Measurements from ENCODE around the gene HOXA1. TPM values are rescaled to one million over a fixed set of nuclear protein-coding genes. Genes with fewer than 3 reads are reported as not detected.
A peak's percentile ranks its signal among the peaks of the same experiment; 100 is the strongest.

HOXA1 gene
- total RNA-seq, 1 experiment from 2014 or later: 5.9 TPM

DNA sequence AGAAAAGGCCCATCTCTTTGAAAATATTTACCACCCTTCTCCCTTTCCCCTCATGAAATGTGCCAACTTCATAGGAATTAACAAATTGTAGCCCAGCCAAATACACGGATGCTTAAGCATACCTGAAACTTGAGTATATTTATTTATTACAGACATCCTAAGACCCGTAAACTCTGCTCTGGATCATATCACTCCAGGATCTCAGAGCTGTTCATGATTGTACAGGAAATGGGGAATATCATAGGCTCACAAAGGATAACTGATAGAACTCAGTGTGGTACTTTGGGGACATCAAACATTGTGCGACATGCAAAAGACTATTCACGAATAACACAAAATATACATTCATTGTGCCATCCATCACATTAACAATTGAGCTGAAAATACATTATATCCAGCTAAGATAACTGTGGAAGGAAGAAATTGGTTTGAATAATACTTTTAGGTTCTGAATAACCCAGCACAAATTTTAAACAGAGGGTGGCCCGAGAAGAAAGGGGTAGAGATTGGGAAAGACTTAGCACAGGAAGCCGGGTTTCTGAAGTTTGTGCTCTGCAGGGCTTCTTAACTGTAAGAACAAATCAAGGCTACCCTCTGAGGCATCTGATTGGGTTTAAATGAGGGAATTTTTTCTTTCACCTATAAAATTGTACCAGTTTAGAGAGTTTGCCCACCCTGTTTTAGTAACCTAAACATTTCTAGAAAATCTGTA is 2.5 kb downstream of the HOXA1 start:
- DNase-seq (ENCODE audit: low read depth): no peak

DNA sequence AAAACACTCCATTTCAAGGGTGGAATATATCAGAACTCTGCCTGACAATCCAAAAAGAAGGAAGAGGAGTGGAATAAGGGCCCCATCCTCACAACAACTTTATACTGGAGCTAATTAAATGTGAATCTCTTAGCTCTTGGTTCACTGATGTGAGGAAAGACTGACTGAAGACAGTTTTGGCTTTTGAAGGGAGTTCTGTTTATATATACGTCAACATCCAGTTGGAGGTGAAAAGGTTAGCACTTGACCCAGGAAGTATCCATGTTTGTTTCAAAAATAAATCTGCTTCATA is 3.0 kb downstream of the HOXA1 start:
- DNase-seq (ENCODE audit: low read depth): no peak

DNA sequence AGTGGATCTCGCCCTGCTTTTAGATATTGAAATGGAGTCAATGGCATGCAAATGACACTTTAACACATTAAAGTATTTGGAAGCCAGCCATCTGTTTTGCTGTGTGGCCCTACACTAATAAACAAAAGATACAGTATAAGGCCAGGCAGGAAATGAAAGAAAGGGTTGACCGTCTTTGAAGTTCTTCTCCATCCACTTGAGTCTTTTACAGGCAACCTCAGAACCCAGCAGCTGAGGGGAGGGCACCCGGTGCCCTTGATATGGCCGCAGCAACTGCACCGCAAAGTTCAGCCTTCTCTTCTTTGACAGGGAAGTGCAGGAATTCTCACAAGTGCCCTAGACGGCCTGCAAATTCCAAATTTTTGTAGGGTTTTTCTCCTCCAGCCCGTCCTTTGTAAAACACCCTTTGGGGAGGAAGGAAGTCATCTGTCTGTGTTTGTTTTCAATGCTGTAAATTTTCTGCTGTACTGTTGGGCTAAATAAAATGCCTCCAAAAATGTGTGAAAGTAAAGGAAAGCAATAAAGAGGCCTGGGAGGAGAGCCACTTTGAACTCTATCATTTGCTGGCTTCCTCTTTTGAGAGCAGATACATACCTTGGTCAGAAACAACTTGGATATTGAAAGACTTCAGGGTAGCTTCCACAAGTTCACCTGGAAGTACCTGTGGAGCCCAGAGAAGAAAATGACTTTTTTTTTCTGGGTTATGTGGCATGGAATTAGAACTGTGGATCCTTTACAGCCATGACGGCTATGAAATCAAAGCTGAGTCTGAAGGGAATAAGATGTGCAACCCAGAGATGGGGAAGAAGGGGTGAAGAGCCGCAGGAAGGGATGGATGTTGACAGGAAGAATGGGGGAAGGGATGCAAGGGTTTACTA is 3.6 kb downstream of the HOXA1 start:
- DNase-seq (ENCODE audit: low read depth): no peak

DNA sequence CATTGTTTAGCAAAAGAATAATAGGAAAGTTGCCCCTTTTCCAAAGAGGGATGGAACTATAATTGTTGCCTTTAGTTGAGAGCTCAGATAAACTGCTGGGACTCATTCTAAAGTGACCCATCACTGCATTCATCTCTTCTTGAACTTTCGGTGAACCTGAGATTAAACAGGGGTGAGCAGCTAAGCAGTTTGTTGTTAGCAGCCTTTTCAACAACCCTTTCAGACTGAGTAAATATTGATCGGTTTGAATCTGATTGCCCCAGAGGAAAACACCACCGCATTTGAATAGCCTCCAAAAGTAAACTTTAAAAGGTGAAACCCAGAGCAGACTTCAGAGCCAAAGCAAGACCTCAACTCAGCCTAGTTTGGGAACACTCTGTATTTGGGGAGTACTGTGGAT is 4.7 kb downstream of the HOXA1 start:
- no peak for DNase-seq (ENCODE audit: low read depth)

DNA sequence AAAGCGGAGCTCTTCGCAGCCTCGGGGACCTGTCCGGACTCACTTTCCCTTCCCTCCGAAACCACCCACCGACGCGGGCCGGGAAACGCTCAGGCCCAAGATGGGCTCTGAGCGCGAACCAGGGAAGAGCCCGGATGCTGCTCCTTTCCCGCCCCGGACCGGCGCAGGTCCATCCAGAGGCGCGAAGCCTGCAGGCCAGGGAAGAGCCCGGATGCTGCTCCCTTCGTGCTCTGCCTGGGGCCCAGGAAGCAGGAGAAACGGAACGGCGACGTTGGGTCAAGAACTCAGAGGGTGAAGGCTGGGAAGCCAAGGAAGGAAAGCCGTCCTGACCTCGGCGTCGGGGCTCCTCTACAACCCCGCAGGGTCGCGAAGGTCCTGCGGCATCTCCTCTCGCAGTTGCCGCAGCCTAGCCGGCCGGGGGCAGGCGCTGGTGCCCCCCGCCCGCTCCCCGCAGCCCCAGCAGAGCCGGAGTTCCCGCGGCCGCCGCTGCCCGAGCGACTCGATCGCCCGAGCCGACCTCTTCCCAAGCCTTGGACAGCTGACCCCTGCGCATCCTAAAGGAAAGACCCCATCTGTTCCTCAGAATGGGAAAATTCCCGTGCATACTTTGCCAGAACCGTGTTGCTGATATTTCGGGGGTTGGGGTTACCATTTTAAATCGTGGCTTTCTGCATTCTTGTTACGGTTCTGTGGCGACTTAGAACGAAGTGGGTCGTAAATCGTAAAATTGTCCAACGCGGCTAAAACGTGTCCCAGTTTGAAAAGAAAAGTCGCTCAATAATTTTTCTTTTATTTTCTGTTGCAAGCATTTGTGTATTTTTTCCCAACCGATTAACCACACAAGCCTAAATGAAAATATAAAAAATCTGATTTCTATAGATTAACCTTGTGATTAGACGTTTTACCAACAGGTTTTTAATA is 7.5 kb downstream of the HOXA1 start:
- DNase-seq (ENCODE audit: low read depth): no peak

DNA sequence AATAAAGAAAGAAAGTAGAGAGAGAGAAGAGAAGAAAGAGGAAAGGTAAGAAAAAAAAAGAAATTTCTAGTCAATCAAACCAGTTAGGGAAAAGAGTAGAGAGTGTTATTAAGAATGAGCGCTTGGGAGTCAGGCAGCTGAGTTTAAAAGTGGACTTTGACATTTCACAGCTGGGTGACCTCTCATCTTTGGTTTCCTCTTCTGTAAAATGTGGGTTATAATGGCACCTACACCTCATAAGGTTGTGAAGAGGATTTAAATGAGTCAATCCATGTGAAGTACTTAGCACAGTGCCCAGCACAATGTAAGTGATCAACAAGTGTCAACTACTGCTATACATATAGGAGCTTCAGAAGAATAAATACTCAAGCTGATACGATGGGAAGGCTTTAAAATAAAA is 12.2 kb downstream of the HOXA1 start:
- DNase-seq (ENCODE audit: low read depth): no peak

DNA sequence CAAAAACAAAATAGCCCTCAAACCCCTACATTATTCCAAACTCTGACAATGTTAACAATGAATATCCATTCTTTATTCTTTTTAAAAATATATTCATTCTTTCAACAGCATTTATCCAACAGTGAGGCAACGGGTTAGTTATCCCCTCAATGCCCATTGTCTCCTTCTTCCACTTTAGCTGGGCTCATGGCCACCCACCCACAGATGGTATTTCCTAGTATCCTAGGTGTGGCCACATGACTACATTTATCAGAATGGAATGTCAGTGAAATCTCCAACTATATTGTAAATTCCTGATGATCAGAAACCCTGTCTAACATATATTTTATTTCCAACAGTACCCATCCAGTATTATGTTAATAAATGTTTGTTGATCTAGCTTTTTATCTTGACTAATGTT is 13.6 kb downstream of the HOXA1 start:
- DNase-seq (ENCODE audit: low read depth): peak; percentile 21

DNA sequence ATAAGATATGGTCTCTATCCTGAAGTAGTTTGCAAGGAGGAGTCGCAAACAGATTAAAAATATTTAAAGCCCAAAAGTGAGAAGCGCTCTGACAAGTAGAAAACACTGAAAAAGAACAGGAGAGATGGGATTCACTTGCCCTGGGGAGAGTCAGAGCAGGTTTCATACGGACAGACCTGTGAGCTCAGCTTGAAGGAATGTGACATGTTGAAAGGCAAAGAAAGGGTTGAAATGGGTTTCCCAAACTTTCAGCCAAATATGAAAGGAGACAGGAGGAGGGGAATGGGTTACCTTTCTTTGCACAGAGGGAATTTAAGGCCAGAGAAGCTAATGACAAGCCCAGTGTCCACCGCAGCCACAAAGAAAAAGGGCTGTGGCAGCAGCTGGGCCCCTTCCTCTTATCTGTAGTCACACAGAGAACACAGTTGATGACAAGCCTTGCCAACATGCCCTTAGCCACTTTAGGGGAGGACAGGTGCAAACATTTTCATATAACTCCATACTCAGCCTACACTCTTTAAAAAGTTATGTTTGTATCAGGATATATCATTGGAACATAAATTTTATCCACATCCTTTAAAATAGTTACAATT is 14.9 kb downstream of the HOXA1 start:
- peak; percentile 30 for DNase-seq (ENCODE audit: low read depth)

DNA sequence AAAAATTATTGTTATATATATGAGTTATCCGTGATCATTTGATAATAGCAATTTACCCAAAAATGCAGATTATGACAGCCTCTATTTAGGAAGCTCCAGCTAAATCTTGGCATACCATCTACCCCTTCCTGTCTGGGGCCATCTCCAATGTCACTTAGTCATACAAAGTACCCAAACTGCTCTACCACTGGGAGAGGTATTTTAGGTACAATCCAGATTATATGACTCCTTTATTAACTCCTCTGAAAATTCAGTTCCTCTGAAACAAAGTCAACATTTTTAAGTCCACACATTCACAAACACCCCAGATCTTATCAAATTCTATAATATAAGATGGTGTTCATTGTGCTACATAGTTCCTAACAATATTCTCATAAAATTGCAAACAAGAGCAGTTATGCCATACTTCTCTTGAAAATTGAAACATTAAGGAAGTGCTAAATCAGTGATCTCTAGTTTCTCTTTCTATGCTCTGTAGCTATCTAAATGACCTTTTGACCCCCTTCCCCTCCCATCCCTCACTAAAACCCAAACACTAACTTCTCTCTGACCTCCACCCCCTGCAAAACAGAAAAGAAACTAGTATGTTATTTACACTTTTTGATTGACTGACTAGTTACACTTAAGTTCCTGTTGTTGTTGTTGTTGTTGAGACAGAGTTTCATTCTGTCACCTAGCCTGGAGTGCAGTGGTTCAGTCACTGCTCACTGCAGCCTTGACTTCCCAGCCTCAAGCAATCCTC is 16.4 kb downstream of the HOXA1 start:
- DNase-seq (ENCODE audit: low read depth): peak; percentile 19

DNA sequence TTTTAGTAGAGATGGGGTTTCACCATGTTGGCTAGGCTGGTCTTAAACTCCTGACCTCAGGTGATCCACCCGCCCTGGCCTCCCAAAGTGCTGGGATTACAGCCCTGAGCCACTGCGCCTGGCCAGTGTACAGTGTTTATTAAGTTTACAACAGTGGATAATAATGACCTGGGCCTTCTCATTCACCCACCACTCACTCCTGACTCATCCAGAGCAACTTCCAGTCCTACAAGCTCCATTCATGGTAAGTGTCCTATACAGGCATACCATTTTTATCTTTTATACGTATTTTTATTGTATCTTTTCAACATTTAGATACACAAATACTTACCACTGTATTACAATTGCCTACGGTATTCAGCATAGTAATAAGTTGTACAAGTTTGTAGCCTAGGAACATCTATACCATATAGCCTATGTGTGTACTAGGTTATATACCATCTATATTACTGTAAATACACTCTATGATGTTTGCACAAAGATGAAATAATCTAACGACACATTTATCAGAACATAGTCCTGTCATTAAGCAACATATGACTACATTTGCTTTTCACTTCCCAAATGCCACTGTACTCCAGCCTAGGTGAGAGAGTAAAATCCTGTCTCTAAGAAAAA is 17.1 kb downstream of the HOXA1 start:
- DNase-seq (ENCODE audit: low read depth): no peak

DNA sequence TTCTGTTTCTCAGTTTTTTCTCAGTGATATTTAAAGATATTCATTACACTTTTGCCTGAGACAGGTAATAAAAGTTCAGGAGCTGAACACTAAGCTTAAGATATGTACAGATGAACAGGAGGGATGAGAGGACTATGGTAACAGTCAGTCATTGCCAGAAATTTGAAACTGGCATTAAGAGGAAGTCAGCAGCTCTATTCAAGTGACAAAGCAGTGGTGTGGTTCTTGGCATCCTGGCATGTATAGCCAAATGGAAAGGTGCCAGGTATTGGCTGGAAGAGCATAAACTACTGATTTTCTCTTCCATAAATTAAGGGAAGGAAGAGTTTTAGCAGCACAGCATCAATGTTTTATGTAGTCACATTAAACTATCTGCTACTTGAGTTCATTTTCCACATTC is 22.7 kb downstream of the HOXA1 start:
- DNase-seq (ENCODE audit: low read depth): peak; percentile 19

DNA sequence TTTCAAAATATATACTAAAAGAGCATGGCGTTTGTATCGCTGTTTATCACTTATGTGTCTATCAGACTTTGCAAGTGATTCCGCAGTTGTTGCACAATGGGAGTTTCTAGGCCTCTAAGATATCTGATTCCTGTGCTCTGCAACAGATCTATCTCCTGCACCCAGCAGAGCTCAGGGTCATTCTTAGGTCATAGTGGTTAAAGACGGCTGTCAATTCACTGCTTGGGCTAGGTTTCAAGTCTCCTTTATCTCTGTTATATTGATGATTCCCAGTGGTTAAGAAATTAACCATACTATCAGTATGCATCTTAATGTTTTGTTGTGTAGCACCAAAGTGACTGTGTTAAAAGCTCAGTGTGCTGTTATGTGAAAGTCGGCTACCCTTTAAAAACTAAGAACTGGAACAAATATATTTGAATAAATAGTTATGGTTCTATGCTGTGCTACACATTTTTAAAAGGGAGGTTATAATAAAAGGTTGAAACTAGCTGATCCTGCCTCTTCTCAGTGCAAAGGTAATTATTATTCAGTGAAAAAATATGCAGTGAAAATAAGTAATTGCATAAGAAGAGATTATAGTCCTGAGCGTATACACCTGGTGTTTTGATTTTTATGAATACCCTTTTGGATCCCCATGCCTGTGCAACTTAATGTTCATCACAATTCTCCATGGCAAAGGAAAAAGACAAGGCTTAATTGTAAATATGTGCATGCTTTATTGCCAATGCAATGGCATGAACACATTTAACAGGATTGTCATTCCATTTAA is 24.0 kb downstream of the HOXA1 start:
- peak; percentile 59 for DNase-seq (ENCODE audit: low read depth)

DNA sequence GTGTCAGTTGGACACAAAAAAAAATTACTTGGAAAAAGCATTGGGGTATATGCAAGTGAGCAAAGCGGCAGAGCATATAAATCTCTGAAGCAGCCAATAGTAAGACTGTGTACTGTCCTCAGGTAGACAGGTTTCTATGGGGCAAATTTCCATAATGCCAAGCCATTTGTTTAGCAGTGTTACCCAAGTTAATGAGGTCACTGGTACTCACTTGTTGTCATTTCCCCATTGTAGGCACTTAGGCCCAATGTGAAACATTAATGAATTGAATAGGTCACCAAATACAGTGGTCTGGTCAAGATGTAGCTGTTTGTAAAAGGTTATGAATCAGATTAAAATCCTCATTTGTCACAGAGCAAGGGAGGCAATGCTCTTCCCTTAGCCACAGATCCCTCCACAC is 27.5 kb downstream of the HOXA1 start:
- DNase-seq (ENCODE audit: low read depth): no peak

DNA sequence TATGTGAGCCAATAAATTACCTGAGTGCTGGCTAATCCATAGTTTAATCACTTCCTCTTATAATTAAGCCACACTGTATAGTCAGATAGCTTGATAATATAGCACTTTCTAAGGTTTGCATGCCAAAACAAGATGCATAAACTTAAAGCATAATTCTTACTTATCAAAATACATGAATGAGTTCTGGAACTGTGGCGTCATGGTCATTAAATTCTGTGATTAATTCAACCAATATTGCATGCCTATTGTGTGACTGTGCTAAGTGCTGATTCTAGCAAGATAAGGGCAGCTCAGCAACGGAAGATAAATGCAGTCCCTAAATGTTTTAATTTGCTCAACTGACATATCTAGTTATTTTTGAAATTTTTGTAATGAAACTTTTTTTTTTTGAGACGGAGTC is 29.7 kb downstream of the HOXA1 start:
- DNase-seq (ENCODE audit: low read depth): peak; percentile 38

DNA sequence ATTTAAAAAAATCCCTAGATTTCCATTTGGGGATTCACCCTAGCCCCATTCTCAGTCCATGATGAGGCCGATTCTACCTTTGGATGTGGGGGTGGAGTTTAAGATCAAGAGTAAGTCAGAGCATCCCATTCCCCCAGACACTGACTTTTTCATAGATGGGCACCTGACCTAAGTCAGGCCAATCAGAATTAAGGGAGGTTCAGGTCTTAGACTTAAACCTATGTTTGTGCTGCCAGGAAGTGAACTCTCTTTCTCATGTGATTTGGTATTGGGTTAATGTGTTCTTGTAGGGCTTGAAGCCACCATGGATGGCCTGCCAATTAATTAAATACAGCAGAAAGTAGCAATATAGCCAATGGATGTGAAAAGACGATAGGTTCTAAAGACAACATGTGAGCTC is 30.1 kb downstream of the HOXA1 start:
- no peak for DNase-seq (ENCODE audit: low read depth)

DNA sequence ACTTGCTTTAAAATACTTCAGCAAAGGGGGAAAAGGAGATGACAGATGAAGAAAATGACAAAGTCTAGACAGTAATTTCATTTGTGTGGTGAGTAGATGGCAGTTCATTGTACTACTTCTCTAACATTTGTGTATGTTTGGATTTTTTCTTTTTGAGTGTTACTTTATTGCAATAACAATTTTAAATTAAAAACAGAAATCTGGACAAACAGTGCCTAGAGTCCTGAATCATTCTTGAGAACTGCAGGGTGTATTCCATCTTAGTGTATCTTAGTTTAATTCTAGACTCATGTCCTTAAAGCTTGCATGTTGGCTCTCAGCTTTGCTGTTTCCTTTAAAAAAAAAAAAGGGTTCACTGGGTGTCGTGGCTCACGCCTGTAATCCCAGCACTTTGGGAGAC is 31.1 kb downstream of the HOXA1 start:
- no peak for DNase-seq (ENCODE audit: low read depth)

DNA sequence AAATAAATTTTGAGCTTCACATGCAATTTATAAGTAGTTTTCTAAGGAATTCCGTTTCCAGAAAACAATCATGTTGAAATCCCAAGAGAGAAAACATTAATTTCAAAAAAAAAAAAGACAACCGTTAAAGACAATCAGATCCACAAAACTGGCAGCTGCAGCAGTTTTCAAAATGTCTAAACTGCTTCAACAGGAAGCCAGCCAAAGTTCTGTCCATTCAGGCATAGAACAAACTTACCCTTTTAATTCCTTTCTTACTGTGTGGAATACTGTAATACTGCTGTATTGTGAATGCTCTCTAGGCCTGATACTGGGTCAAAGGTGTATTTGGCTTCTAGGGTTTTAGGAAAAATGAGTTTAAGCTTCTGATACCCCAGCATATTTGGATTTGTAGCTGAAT is 31.6 kb downstream of the HOXA1 start:
- peak; percentile 70 for DNase-seq (ENCODE audit: low read depth)

DNA sequence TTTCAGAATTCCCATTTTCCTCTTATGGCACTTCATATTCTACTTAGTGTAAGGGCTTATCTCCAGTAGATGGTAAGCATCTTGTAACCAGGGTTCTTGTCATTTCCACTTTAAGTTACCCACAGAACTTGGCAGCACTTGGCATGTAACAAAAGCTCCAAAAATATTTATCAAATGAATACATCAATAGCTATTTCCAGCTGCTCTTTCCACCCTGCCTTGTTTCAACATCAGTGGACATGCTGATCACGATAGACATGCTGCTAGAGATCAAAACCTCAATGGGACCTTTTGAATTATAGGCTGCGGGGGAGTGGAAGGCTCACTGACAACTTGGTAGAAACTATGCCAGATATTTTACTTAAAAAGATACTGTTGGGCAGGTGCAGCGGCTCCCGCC is 32.9 kb downstream of the HOXA1 start:
- DNase-seq (ENCODE audit: low read depth): peak; percentile 44

DNA sequence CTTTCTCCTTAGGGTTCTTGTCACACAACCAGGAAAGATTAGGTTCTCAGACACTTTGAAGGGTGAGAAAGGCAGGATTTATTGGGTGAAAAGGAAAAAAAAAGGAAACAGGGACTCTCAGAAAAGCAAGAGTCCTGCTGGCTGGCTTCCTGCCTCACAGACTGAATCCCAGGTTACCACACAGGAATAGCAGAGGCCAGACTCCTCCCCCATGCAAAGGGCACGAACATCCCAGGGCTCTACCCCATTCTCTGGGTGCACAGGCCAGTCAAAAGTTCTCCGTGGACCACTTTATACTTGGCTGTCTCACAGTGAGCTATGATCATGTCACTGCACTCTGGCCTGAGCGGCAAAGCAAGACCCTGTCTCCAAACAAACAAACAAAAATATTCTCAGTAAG is 42.6 kb downstream of the HOXA1 start:
- DNase-seq (ENCODE audit: low read depth): no peak

DNA sequence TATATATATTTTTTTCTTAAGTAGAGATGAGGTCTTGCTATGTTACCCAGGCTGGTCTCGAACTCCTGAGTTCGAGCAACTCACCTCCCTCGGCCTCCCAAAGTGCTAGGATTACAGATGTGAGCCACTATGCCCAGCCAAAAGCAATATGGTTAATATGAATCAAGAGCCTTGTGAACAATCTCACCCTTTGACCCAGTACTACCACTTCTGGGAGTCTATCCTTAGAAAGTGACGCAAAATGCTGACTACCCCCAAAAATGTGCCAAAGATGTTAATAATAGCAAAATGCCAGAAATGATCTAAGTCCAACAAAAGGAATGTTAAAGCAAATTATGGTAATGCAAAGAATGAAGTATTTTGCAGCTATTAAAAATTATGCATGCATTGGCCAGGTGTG is 44.3 kb downstream of the HOXA1 start:
- DNase-seq (ENCODE audit: low read depth): no peak

All from LHCN-M2 (cell line).